ENCODE results near the gene NXPH2. TPM values are rescaled to one million over a fixed set of nuclear protein-coding genes. Genes with fewer than 3 reads are reported as not detected.

NXPH2 gene
- total and polyA plus RNA-seq, 2 of the 13 experiments (the other 11 are each of a cell fraction or from before 2014, with no cell fraction given): not detected

GRCh38 chr2:138760676-138761075 is 19.5 kb downstream of the NXPH2 start:
- H3K9ac ChIP-seq (ENCODE audit: insufficient read depth, low read depth, low read length): no peak overlapping the region
- FAIRE-seq: no peak
- H3K4me1 ChIP-seq (ENCODE audit: insufficient read depth, low read length): peaks cover 5% of the 10 kb centered on the region; the same call in 1 of the 2 replicates
- no peak overlapping the region for H3K27ac ChIP-seq (ENCODE audit: extremely low read length, insufficient read depth, low read length)
- no peaks in the 10 kb centered on the region for H3K27me3 ChIP-seq (ENCODE audit: control insufficient read depth in 1 of 2, insufficient read depth in 2 of 2, low read length in 2 of 2)
- no peak overlapping the region for H3K4me2 ChIP-seq (ENCODE audit: low read depth, low read length)
- 4% methylated on average over 3 of the region's 3 CpGs for whole genome bisulfite sequencing (ENCODE audit: low lambda C conversion rate)
- no peaks in the 10 kb centered on the region for H4K20me1 ChIP-seq (ENCODE audit: insufficient read depth, low read length)
- H3K4me3 ChIP-seq (replicated peaks in 1 of 3; ENCODE audit: insufficient read depth in 1 of 3, low read depth in 2 of 3, low read length in 3 of 3): no peak overlapping the region
- POLR2A ChIA-PET: no interaction called here
- intact Hi-C loops (cut with micrococcal nuclease; ENCODE audit: unreplicated experiment) (no loop called here), in situ Hi-C loops (cut with HindIII; ENCODE audit: extremely low pct_ligation_motif_present, low pct_unique_long_range_greater_than_20kb) (no loop called here)
- CTCF ChIA-PET (ENCODE audit: low intra/inter-chr PET ratio, low total read pairs): no interaction called here
- ATAC-seq: no peak
- H3K9me3 ChIP-seq (ENCODE audit: low read length): no peaks in the 10 kb centered on the region
- no peak for DNase-seq (ENCODE audit: low spot score)
- H2AFZ ChIP-seq (ENCODE audit: low read length): no peak overlapping the region
- no TSS peak for BruUV-seq (replicated peaks)
- H3K79me2 ChIP-seq (ENCODE audit: insufficient read depth, low read length): no peaks in the 10 kb centered on the region
- no peak for TF ChIP-seq TEAD3 (CRISPR knock-in tag; optimal IDR thresholded peaks at IDR 0.05; ENCODE audit: borderline replicate concordance)
- no peak for TF ChIP-seq GLI4 (CRISPR knock-in tag; IDR thresholded peaks at IDR 0.05; ENCODE audit: borderline replicate concordance)
- no peak for TF ChIP-seq ZNF777 (CRISPR knock-in tag; IDR thresholded peaks at IDR 0.05)
- TF ChIP-seq SOX6 (IDR thresholded peaks at IDR 0.05): no peak
- TF ChIP-seq SOX6 (CRISPR knock-in tag; IDR thresholded peaks at IDR 0.05): no peak
- TF ChIP-seq CREM (IDR thresholded peaks at IDR 0.05): no peak
- TF ChIP-seq CREM (CRISPR knock-in tag; IDR thresholded peaks at IDR 0.05): no peak
- no peak for TF ChIP-seq ZNF205 (CRISPR knock-in tag; IDR thresholded peaks at IDR 0.05)
- TF ChIP-seq ZNF460 (CRISPR knock-in tag; IDR thresholded peaks at IDR 0.05; ENCODE audit: borderline replicate concordance): no peak
- TF ChIP-seq FOXM1 (CRISPR knock-in tag; IDR thresholded peaks at IDR 0.05): no peak
- TF ChIP-seq RCOR2 (CRISPR knock-in tag; IDR thresholded peaks at IDR 0.05): no peak
- no peak for TF ChIP-seq SP4 (CRISPR knock-in tag; IDR thresholded peaks at IDR 0.05)
- no peak for TF ChIP-seq SALL1 (CRISPR knock-in tag; IDR thresholded peaks at IDR 0.05)
- TF ChIP-seq ETS1 (CRISPR knock-in tag; IDR thresholded peaks at IDR 0.05): no peak
- TF ChIP-seq BCL3 (CRISPR knock-in tag; IDR thresholded peaks at IDR 0.05): no peak
- H3K36me3 ChIP-seq (replicated peaks in 1 of 2; ENCODE audit: control insufficient read depth in 1 of 2, insufficient read depth in 2 of 2, low read length in 2 of 2): no peaks in the 10 kb centered on the region; a peak in 1 of 5 replicates

Measured in HepG2 (cell line).